KMS-11 (cell line): ENCODE results near the gene SUN1.

Experiments
- H2AFZ ChIP-seq: fragments of 200-600 bp; sonication (generic); 2 replicates; pipeline ENCODE4 v1.6.1; 2016; ENCODE audit warnings: antibody characterized with exemption, mixed run types, low read depth
- H3K27ac ChIP-seq: fragments of 200-600 bp; sonication (generic); 2 replicates; pipeline ENCODE4 v1.6.1; 2016; ENCODE audit warnings: mild to moderate bottlenecking, mixed run types
- H3K27me3 ChIP-seq: fragments of 200-600 bp; sonication (generic); 2 replicates; pipeline ENCODE4 v1.6.1; 2017; ENCODE audit warnings: mild to moderate bottlenecking, low read depth, mixed run types, moderate library complexity; ENCODE audit not compliant: insufficient read depth
- H3K36me3 ChIP-seq: fragments of 200-600 bp; sonication (generic); 2 replicates; pipeline ENCODE4 v1.6.1; 2017; ENCODE audit warnings: mild to moderate bottlenecking, mixed run types; ENCODE audit not compliant: insufficient read depth
- H3K4me1 ChIP-seq: fragments of 200-600 bp; sonication (generic); 2 replicates; pipeline ENCODE4 v1.6.1; 2016; ENCODE audit warnings: mild to moderate bottlenecking, low read depth, mixed run types; ENCODE audit not compliant: poor library complexity, severe bottlenecking
- H3K4me2 ChIP-seq: fragments of 200-600 bp; sonication (generic); 2 replicates; pipeline ENCODE4 v1.7.0; 2016; ENCODE audit warnings: mild to moderate bottlenecking, mixed run types
- H3K4me3 ChIP-seq: fragments of 200-600 bp; sonication (generic); IDR thresholded peaks from 2 replicates; pipeline ENCODE4 v1.6.1; 2017; ENCODE audit warnings: low read depth, low read length, mixed read lengths; ENCODE audit not compliant: insufficient read depth
- H3K79me2 ChIP-seq: fragments of 200-600 bp; sonication (generic); 2 replicates; pipeline ENCODE4 v1.6.1; 2016; ENCODE audit warnings: low read depth, mixed run types; ENCODE audit not compliant: insufficient read depth
- H3K9ac ChIP-seq: fragments of 200-600 bp; sonication (generic); 2 replicates; pipeline ENCODE4 v1.6.1; 2016; ENCODE audit warnings: mild to moderate bottlenecking, mixed run types
- H4K20me1 ChIP-seq: fragments of 200-600 bp; sonication (generic); 2 replicates; pipeline ENCODE4 v1.6.1; 2016; ENCODE audit warnings: mild to moderate bottlenecking, mixed run types; ENCODE audit not compliant: insufficient read depth
- CTCF ChIP-seq: fragments of 200-600 bp; sonication (generic); conservative IDR thresholded peaks from 2 replicates; pipeline ENCODE4 v1.6.1; 2017; ENCODE audit warnings: low read depth, mild to moderate bottlenecking, antibody characterized with exemption, low read length, moderate library complexity, mixed read lengths

Gene SUN1

DNA sequence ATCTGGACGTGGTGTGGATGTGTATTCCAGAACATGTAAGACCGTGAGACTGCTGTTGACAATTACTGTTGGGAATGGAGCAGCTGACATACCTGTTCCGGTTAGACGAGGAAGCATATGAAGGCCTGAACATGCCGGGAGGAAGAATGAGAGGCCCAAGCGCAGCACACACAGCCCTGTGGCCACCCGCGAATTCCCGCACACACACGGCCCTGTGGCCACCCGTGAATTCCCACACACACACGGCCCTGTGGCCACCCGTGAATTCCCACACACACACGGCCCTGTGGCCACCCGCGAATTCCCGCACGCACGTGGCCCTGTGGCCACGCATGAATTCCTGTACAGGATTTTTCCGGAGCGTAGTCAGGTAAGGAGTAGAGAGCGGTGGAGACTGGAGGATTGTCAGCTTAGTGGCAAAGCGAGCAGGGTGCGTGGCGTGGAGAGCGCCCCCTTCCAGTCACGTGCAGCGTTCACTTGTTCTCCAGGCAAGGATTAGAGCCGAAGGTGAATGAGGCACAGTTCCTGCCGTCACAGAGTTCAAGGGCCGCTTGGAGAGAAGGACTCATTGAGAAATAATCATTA, 9.5 kb upstream of the SUN1 start:
- TF ChIP-seq CTCF = no peak
- no peak overlapping the region for H2AFZ ChIP-seq
- no peaks in the 10 kb centered on the region; the same call in 1 of the 2 replicates for H3K36me3 ChIP-seq
- 0 out of 2 replicates have a peak, but pooled peaks cover 2% of the 10 kb centered on the region for H4K20me1 ChIP-seq
- H3K27ac ChIP-seq = no peak overlapping the region
- H3K9ac ChIP-seq = no peak overlapping the region
- H3K79me2 ChIP-seq = peaks cover 83% of the 10 kb centered on the region
- no peak overlapping the region for H3K4me2 ChIP-seq
- no peaks in the 10 kb centered on the region for H3K27me3 ChIP-seq
- H3K4me1 ChIP-seq = peaks cover 19% of the 10 kb centered on the region
- H3K4me3 ChIP-seq = no peak overlapping the region

GRCh38 chr7:823649-824048, 8.6 kb upstream of the SUN1 start:
- Histone ChIP-seq H3K4me2 (no peak overlapping the region), H3K4me3 (no peak overlapping the region), H3K27me3 (no peaks in the 10 kb centered on the region), H3K4me1 (peaks cover 10% of the 10 kb centered on the region), H4K20me1 (no peaks in the 10 kb centered on the region), H3K36me3 (no peaks in the 10 kb centered on the region; the same call in 1 of the 2 replicates), H3K9ac (no peak overlapping the region), H3K79me2 (peaks cover 79% of the 10 kb centered on the region), H2AFZ (no peak overlapping the region), H3K27ac (no peak overlapping the region)
- TF ChIP-seq CTCF = no peak

GRCh38 chr7:824081-824480, 8.2 kb upstream of the SUN1 start:
- Histone ChIP-seq H3K36me3 (no peaks in the 10 kb centered on the region; the same call in 1 of the 2 replicates), H3K27me3 (no peaks in the 10 kb centered on the region), H3K79me2 (peaks cover 79% of the 10 kb centered on the region), H3K4me2 (no peak overlapping the region), H3K4me1 (peaks cover 10% of the 10 kb centered on the region), H3K27ac (no peak overlapping the region), H4K20me1 (no peaks in the 10 kb centered on the region), H2AFZ (no peak overlapping the region), H3K9ac (no peak overlapping the region), H3K4me3 (no peak overlapping the region)
- TF ChIP-seq CTCF = no peak

DNA sequence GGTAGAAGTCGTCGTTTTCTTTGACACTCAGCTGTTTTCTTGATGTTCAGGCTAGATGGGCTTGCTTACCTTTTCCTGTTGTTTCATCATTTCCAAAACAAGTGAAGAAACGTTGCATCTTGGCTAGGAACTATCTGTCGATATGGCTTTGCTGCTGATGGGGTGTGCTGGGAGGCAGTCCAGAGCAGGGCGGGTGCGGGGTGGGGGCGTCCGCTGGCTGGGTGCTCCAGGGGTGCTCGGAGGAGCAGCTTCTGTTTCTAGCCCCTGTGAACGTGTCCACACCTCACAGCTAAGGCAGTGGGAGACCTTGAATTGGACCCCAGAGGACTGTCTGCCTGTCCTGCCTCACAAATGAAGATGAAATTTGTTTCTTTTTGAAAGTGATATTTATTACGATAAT, 7.6 kb upstream of the SUN1 start:
- peaks cover 79% of the 10 kb centered on the region; the same call in 1 of the 2 replicates for H3K79me2 ChIP-seq
- no peak overlapping the region for H3K4me3 ChIP-seq
- no peaks in the 10 kb centered on the region for H3K27me3 ChIP-seq
- no peaks in the 10 kb centered on the region; the same call in 1 of the 2 replicates for H3K36me3 ChIP-seq
- no peak for TF ChIP-seq CTCF
- no peak overlapping the region for H3K9ac ChIP-seq
- no peak overlapping the region for H2AFZ ChIP-seq
- H4K20me1 ChIP-seq = no peaks in the 10 kb centered on the region
- peaks cover 11% of the 10 kb centered on the region for H3K4me1 ChIP-seq
- H3K4me2 ChIP-seq = no peak overlapping the region
- no peak overlapping the region for H3K27ac ChIP-seq
